MM.1S (cell line): Measurements from ENCODE around the gene NME7.

Experiments
- DNase-seq: peaks from one replicate; pipeline ENCODE4 v3.0.0-alpha.2; 2015
- H2AFZ ChIP-seq: fragments of 300-600 bp; sonication (generic); 2 replicates; pipeline ENCODE4 v1.6.0; 2016; ENCODE audit warnings: antibody characterized with exemption, low read length
- H3F3A ChIP-seq: fragments of 300-600 bp; sonication (generic); 2 replicates; pipeline ENCODE4 v1.6.1; 2016; ENCODE audit warnings: mild to moderate bottlenecking, antibody characterized with exemption, low read length, moderate library complexity, mixed read lengths; ENCODE audit not compliant: insufficient read depth
- H3K27ac ChIP-seq: fragments of 300-600 bp; sonication (generic); 2 replicates; pipeline ENCODE4 v1.5.1; 2016; ENCODE audit warnings: mild to moderate bottlenecking, low read length
- H3K27me3 ChIP-seq: fragments of 300-600 bp; sonication (generic); replicated peaks from 2 replicates; pipeline ENCODE4 v1.6.0; 2016; ENCODE audit warnings: low read length; ENCODE audit not compliant: insufficient read depth
- H3K36me3 ChIP-seq: fragments of 300-600 bp; sonication (generic); replicated peaks from 2 replicates; pipeline ENCODE4 v1.6.1; 2016; ENCODE audit warnings: mild to moderate bottlenecking, low read length, mixed read lengths; ENCODE audit not compliant: insufficient read depth
- H3K4me1 ChIP-seq: fragments of 300-600 bp; sonication (generic); 2 replicates; pipeline ENCODE4 v1.6.1; 2016; ENCODE audit warnings: low read length, mixed read lengths
- H3K4me2 ChIP-seq: fragments of 300-600 bp; sonication (generic); 2 replicates; pipeline ENCODE4 v1.6.0; 2016; ENCODE audit warnings: low read depth, low read length
- H3K4me3 ChIP-seq: fragments of 300-600 bp; sonication (generic); 2 replicates; pipeline ENCODE4 v1.5.1; 2016; ENCODE audit warnings: low read length, mixed read lengths
- H3K79me2 ChIP-seq: fragments of 300-600 bp; sonication (generic); 2 replicates; pipeline ENCODE4 v1.6.1; 2016; ENCODE audit warnings: mixed run types, low read length, mixed read lengths
- H3K9ac ChIP-seq: fragments of 300-600 bp; sonication (generic); 2 replicates; pipeline ENCODE4 v1.6.1; 2016; ENCODE audit warnings: low read length, mixed read lengths
- H3K9me2 ChIP-seq: fragments of 300-600 bp; sonication (generic); replicated peaks from 2 replicates; pipeline ENCODE4 v1.6.1; 2016; ENCODE audit warnings: mild to moderate bottlenecking, low read length, mixed read lengths; ENCODE audit not compliant: insufficient read depth
- H3K9me3 ChIP-seq: fragments of 300-600 bp; sonication (generic); replicated peaks from 2 replicates; pipeline ENCODE4 v1.6.1; 2016; ENCODE audit warnings: mild to moderate bottlenecking, low read length, mixed read lengths; ENCODE audit not compliant: insufficient read depth
- H4K20me1 ChIP-seq: fragments of 300-600 bp; sonication (generic); 2 replicates; pipeline ENCODE4 v1.6.1; 2016; ENCODE audit warnings: mild to moderate bottlenecking, low read length, moderate library complexity, mixed read lengths; ENCODE audit not compliant: insufficient read depth
- CTCF ChIP-seq: fragments of 300-600 bp; sonication (generic); IDR thresholded peaks from 2 replicates; pipeline ENCODE4 v1.5.1; 2016; ENCODE audit warnings: antibody characterized with exemption, low read length, mixed read lengths
- EZH2 ChIP-seq: fragments of 300-600 bp; sonication (generic); optimal IDR thresholded peaks from 2 replicates; pipeline ENCODE3; 2017; ENCODE audit warnings: low read depth, mild to moderate bottlenecking, antibody characterized with exemption, low read length, mixed read lengths
- EZH2phosphoT487 ChIP-seq: fragments of 300-600 bp; sonication (generic); IDR thresholded peaks from 2 replicates; pipeline ENCODE4 v1.6.1; 2018; ENCODE audit warnings: antibody characterized with exemption, low read length

NME7 gene

GRCh38 chr1:169086603-169087455 is 280.8 kb downstream of the NME7 start:
- Histone ChIP-seq H3K4me2 (no peak overlapping the region), H3K4me1 (no peaks in the 10 kb centered on the region), H4K20me1 (no peaks in the 10 kb centered on the region), H3K9ac (no peak overlapping the region), H3K36me3 (no peaks in the 10 kb centered on the region), H3K27me3 (no peaks in the 10 kb centered on the region), H3K9me2 (no peaks in the 10 kb centered on the region), H3K9me3 (no peaks in the 10 kb centered on the region), H3K27ac (no peak overlapping the region), H3K79me2 (no peaks in the 10 kb centered on the region), H3F3A (no peaks in the 10 kb centered on the region), H2AFZ (no peak overlapping the region), H3K4me3 (no peak overlapping the region)
- no peak for DNase-seq
- TF ChIP-seq EZH2 (no peak), CTCF (no peak), EZH2phosphoT487 (no peak)

GRCh38 chr1:169085911-169086310 is 281.7 kb downstream of the NME7 start:
- Histone ChIP-seq H3K9me2 (no peaks in the 10 kb centered on the region), H3K9me3 (no peaks in the 10 kb centered on the region), H4K20me1 (no peaks in the 10 kb centered on the region), H2AFZ (no peak overlapping the region), H3K4me3 (no peak overlapping the region), H3K27ac (no peak overlapping the region), H3K36me3 (no peaks in the 10 kb centered on the region), H3K4me1 (no peaks in the 10 kb centered on the region), H3K4me2 (no peak overlapping the region), H3K79me2 (no peaks in the 10 kb centered on the region), H3K27me3 (no peaks in the 10 kb centered on the region), H3K9ac (no peak overlapping the region), H3F3A (no peaks in the 10 kb centered on the region)
- no peak for DNase-seq
- TF ChIP-seq EZH2: no peak
- TF ChIP-seq EZH2phosphoT487: no peak
- no peak for TF ChIP-seq CTCF
